H4 (cell line): ENCODE data around the gene DLGAP4. TPM values are rescaled to one million over a fixed set of nuclear protein-coding genes. Genes with fewer than 3 reads are reported as not detected.

Experiments
- DNase-seq: peaks from one replicate; pipeline ENCODE4 v3.0.0-alpha.2; 2015; ENCODE audit warnings: low spot score
- total RNA-seq: library from RNA; depleted of rRNA; stranded (reverse); fragments of >200 nt; shearing (Covaris generic); gene quantifications from 2 replicates; pipeline ENCODE4 v1.2.3, GENCODE V29; 2014

DLGAP4 gene
- total RNA-seq, 1 experiment from 2014 or later, result 10.2 TPM

DNA sequence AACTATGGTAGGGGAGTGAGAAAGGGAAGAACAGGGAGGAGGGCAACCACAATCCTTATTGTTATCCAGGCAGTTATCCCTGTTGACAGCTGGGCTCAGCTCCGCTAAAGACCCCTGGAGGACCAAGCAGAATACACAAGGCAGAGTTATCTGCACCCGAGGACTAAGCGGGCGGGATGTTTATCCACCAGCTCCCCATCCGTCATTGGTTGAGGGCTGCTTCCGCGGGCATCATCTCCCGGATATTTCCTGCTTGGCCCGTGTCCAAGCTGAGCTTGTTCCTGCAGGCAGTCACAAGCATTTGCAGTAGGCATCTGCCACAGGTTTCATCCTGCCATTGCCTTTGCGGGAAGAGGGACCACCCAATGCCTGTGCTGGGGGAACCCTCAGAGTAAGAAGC is 102.1 kb downstream of the DLGAP4 start:
- peak; percentile 48 for DNase-seq

DNA sequence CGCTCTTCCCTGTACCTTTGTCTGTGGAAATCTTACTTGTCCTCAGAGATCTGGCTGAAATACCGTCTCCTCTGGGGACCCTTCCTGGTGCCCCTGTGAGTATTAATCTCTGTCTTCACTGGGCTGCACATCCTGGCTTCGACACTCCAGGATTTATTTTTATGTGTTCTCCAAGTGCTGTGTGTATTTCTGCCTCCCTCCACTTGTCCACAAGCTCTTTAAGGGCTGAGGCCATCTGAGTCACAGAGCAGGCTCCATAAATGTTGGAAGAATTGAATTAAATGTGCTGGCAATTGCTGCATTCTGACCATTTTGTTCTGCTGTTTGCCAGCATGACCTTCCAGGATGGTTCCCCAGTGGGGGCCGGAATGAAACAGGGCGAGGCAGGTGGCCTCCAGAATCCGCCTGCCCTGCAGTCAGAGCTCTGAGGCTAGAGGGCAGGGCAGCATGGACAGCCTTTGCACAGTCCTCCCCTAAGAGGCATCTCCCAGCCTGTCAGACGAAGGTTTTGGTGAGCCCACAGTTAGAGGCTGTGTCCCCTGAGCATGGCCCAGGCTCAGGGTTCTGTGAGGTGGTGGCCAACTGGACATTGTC is 105.8 kb downstream of the DLGAP4 start:
- DNase-seq, result no peak

DNA sequence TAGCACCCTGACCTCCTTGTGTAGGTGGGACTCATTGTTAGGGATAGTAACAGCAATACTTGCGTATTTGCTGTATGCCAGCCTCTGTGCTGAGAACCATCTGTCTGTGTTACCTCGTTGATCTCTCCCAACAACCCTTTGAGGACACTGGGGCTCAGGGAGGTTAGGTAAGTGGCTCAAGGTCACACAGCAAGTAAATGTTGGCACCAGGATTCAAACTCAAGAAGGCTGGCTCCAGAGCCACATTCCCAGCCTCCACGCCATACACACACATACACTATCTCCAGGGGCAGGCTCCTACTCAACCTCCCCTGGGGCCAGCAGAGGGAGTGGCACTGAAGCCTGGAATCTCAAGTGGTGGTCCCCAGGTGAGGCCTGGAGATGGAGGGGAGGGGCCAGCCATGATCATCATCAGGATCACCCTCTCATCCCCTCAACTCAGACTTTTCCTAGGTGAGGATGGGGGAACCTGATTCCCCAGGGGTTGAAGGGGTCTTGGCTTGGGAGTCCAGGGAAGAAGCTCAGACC is 109.4 kb downstream of the DLGAP4 start:
- no peak for DNase-seq

GRCh38 chr20:36418711-36419110 is 112.6 kb downstream of the DLGAP4 start:
- no peak for DNase-seq

- no peak for DNase-seq
Observed at GRCh38 chr20:36421641-36422040, 115.5 kb downstream of the DLGAP4 start.

GRCh38 chr20:36424314-36424713 is 118.2 kb downstream of the DLGAP4 start:
- DNase-seq, result no peak

GRCh38 chr20:36425166-36425565 is 119.0 kb downstream of the DLGAP4 start:
- DNase-seq, result no peak

DNA sequence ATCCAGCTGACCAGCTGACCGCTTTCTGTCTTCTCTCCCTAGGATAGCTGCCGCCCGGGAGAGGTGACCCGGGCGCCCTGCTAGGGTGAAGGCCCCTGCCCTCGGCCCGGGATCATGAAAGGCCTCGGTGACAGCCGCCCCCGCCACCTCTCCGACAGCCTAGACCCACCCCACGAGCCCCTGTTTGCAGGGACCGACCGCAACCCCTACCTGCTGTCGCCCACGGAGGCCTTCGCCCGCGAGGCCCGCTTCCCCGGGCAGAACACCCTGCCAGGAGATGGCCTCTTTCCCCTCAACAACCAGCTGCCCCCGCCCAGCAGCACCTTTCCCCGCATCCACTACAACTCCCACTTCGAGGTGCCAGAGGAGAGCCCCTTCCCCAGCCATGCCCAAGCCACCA is 125.5 kb downstream of the DLGAP4 start:
- DNase-seq, result no peak

DNA sequence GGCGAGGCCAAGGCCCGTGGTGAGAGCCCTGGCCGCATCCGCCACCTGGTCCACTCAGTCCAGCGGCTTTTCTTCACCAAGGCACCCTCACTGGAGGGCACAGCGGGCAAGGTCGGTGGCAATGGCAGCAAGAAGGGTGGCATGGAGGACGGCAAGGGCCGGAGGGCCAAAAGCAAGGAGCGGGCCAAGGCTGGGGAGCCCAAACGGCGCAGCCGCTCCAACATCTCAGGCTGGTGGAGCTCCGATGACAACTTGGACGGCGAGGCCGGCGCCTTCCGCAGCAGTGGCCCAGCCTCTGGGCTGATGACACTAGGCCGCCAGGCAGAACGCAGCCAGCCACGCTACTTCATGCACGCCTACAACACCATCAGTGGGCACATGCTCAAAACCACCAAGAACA is 126.0 kb downstream of the DLGAP4 start:
- DNase-seq, result no peak

- no peak for DNase-seq
Observed at GRCh38 chr20:36434383-36434782, 128.2 kb downstream of the DLGAP4 start.

GRCh38 chr20:36435124-36435523 is 129.0 kb downstream of the DLGAP4 start:
- DNase-seq, result no peak

- no peak for DNase-seq
Observed at GRCh38 chr20:36435592-36436541, 129.7 kb downstream of the DLGAP4 start.

GRCh38 chr20:36439040-36439730 is 133.0 kb downstream of the DLGAP4 start:
- peak; percentile 38 for DNase-seq

GRCh38 chr20:36439731-36440072 is 133.6 kb downstream of the DLGAP4 start:
- no peak for DNase-seq

GRCh38 chr20:36440370-36441026 is 134.4 kb downstream of the DLGAP4 start:
- DNase-seq, result no peak

DNA sequence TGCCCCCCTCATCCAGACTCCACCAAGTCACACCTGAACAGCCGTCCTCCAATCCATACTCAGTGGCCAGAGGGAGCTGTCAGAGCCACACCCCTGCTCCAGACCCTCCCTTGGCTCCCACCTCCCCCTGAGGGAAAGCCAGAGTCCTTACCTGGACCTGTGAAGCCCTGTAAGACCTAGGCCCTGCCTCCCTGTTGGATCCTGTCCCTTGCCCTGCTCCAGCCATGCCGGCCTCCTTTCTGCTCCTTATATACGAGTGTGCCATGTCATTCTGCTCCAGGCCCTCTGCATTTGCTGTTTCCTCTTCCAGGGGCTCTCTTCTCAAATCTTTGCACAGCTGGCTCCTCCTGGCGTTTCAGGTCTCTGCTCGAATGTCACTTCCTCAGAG is 134.9 kb downstream of the DLGAP4 start:
- DNase-seq, result no peak

- DNase-seq, result no peak
Observed at GRCh38 chr20:36441416-36441815, 135.3 kb downstream of the DLGAP4 start.

DNA sequence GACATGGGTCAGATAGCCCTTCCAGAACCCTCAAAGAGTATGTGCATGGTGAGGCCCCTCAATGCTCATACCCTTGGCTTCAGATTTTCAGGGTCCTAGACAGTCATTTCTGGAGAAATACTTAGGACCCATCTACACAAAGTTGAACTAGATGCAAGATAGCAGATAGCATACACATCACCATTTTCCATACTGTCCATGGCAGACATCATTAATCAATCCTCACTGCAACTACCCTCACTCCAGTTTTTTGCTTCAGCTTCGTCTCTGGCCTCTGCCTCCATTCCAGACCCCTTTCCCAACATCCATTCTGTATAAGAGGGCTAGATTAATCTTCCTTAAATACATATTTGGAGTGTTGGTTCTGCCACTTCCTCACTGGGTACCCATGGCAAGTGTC is 139.7 kb downstream of the DLGAP4 start:
- no peak for DNase-seq

DNA sequence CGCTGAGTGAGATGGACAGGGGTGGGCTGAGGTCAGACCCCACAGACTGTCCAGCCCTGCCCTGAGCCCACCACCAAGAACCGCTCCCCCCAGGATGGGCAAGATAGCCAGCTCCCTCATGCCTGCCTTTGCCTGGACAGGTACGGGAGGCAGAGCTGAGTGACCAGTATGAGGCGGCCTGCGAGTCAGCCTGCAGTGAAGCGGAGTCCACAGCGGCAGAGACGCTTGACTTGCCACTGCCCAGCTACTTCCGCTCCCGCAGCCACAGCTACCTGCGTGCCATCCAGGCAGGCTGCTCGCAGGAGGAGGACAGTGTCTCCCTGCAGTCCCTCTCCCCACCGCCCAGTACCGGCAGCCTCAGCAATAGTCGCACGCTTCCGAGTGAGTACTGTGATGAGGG is 140.4 kb downstream of the DLGAP4 start:
- no peak for DNase-seq

- DNase-seq, result no peak
Observed at GRCh38 chr20:36447101-36447500, 141.0 kb downstream of the DLGAP4 start.

DNA sequence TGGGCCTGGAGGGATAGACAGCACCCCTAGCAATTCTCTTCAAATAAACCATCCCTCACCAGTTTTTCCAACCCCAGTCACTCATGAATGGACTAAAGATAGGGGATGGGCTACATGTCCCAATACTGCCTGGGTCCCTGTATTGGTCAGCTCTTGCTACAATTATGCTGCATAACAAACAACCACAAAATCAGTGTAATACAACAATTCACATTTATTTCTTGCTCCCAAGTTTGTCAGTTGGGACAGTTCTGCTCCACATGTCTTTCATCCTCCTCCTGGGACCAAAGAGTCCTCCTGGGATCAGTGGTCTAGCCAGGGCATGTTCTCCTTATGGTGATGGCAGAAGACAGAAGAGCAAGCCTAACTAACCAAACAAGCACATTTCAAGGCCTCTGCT is 143.5 kb downstream of the DLGAP4 start:
- no peak for DNase-seq

DNA sequence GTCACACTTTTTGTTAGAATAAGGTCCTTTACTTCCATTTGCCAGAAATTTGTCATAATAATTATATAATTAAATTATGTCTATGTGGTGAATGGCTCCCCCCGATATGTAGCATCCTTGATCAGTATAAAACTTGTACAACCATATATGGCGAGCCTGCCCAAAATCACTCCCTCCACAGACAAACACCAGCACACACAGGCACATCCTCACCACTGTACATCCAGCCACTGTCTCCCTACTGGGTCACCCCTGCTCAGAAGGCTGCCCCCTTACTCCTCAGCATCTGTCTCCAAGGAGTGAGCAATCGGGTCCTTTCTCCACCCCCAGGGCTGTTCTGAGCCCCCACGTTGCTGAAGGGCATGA is 148.2 kb downstream of the DLGAP4 start:
- DNase-seq, result no peak
